NB4 (cell line): Measurements from ENCODE around the gene MAGI2.

Experiments
- MAX ChIP-seq: IDR thresholded peaks from 2 replicates; pipeline ENCODE4 v1.6.1; 2011; ENCODE audit warnings: low read depth, low read length
- POLR2A ChIP-seq: IDR thresholded peaks from 2 replicates; pipeline ENCODE4 v1.6.1; 2011; ENCODE audit warnings: mild to moderate bottlenecking; ENCODE audit not compliant: insufficient read length; ENCODE audit errors: extremely low read depth
- TF ChIP-seq, protein P1 (sequence below): IDR thresholded peaks from one replicate; pipeline ENCODE4 v1.5.1; 2012; ENCODE audit warnings: low read depth, low read length

DNA sequence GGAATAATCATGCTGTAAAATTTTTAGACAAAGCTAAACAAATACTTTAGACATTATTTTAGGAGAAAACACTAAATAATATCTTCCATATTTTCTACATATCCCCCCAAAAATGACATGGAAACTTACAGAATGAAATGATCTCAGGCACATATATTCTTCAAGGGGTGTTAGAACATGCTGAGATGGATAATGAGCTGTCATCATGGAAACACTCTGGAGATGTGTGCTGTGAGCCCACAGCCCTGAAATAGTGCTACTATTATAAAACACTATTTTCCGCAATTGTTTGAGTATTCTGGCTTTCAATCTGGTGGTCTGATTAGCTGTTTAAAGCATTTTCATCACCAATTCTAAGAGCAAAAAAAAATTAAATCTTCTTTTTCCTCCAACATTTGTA is 1269.2 kb downstream of the MAGI2 start:
- TF ChIP-seq, protein P1, sequence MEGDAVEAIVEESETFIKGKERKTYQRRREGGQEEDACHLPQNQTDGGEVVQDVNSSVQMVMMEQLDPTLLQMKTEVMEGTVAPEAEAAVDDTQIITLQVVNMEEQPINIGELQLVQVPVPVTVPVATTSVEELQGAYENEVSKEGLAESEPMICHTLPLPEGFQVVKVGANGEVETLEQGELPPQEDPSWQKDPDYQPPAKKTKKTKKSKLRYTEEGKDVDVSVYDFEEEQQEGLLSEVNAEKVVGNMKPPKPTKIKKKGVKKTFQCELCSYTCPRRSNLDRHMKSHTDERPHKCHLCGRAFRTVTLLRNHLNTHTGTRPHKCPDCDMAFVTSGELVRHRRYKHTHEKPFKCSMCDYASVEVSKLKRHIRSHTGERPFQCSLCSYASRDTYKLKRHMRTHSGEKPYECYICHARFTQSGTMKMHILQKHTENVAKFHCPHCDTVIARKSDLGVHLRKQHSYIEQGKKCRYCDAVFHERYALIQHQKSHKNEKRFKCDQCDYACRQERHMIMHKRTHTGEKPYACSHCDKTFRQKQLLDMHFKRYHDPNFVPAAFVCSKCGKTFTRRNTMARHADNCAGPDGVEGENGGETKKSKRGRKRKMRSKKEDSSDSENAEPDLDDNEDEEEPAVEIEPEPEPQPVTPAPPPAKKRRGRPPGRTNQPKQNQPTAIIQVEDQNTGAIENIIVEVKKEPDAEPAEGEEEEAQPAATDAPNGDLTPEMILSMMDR = no peak
- TF ChIP-seq POLR2A (no peak), MAX (no peak)
